PC-3 (cell line): Measurements from ENCODE around the gene CNKSR3.

Experiments used
- CTCF ChIP-seq: fragments of 300-600 bp; sonication (generic); conservative IDR thresholded peaks from 2 replicates; pipeline ENCODE4 v1.5.1; 2017; ENCODE audit warnings: antibody characterized with exemption, low read depth, mild to moderate bottlenecking, low read length
- EZH2 ChIP-seq: fragments of 300-600 bp; sonication (generic); IDR thresholded peaks from one replicate; pipeline ENCODE4 v1.6.1; 2017; ENCODE audit warnings: antibody characterized with exemption, mild to moderate bottlenecking, low read length; ENCODE audit not compliant: unreplicated experiment

DNA sequence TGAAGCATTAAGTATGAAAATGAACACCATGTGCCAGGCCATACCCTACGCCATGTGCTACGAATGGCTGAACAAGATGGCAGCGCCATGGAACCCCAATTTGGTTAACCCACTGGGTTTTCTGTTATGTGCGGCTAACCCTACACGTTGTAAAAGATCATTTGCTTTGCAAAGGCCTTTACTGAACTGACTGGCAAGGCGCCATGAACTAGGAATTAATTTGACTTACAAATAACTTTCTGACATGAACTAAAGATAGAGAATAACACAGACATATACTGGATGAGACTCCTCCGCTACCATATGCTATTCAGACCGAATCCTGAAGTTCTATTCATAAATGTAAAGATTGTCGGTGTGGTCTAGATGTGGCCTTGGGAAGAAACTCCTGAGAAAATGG is 3.9 kb downstream of the CNKSR3 start:
- TF ChIP-seq EZH2: no peak
- TF ChIP-seq CTCF: no peak
